Keratinocyte (primary cell): ENCODE measurements around the gene SCGB1A1.

Source experiments
- CTCF ChIP-seq, 3 experiments: IDR thresholded peaks in 1 of 3; conservative IDR thresholded peaks in 1 of 3; optimal IDR thresholded peaks in 1 of 3; 2 replicates in 2 of 3; 3 replicates in 1 of 3; pipeline versions ENCODE3 to v1.5.1; 2011; ENCODE audit warnings: low read length in 3 of 3, mild to moderate bottlenecking in 3 of 3, moderate library complexity in 2 of 3, control low read depth in 1 of 3, inconsistent platforms in 1 of 3; ENCODE audit not compliant: insufficient read depth in 2 of 3; ENCODE audit errors: extremely low read depth in 1 of 3
- EZH2 ChIP-seq: IDR thresholded peaks from one replicate; pipeline ENCODE4 v1.6.1; 2012; ENCODE audit warnings: inconsistent platforms, mild to moderate bottlenecking, low read length, moderate library complexity

GRCh38 chr11:62439785-62440602, 21.2 kb downstream of the SCGB1A1 start:
- TF ChIP-seq CTCF (optimal IDR thresholded peaks at IDR 0.05 in 1 of 3, IDR thresholded peaks at IDR 0.05 in 1 of 3, conservative IDR thresholded peaks at IDR 0.05 in 1 of 3; ENCODE audit: extremely low read depth in 1 of 3, insufficient read depth in 2 of 3, low read length in 3 of 3) (no peak), EZH2 (no peak)
